GM18909 (cell line): Measurements from ENCODE around the gene POU2F2.

Experiments
- ATAC-seq: cut with Tn5 transposase; IDR thresholded peaks from one replicate; pipeline ENCODE4 v1.9.1; 2021; ENCODE audit warnings: mild to moderate bottlenecking; ENCODE audit not compliant: unreplicated experiment, poor library complexity

Gene POU2F2

GRCh38 chr19:42038666-42039065 lies 93.6 kb downstream of the POU2F2 start:
- ATAC-seq: no peak

DNA sequence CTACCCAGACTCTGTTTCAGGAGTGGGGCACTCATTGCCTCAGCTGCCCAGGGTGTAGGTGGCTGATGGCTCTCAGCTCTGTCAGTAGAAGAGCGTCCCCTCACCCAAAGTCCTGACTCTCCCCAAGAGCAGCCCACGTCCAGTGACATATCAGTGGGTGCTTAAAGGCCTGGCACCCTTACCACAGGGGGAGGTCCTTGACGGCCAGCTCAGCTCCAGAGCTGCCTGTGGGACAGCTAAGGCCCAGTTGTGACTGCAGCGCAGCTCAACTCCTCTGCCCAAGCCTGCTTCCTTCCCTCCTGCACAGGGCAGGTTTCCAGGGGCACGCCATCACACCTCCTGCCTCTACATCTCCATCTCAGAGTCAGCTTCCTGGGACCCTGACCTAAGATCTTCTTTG lies 94.6 kb downstream of the POU2F2 start:
- ATAC-seq: no peak
